Measurements from ENCODE around the gene ARL3. TPM values are rescaled to one million over a fixed set of nuclear protein-coding genes. Genes with fewer than 3 reads are reported as not detected.
"Not testable (repeated sequence)": the region's sequence is repeated elsewhere in the genome, so short reads cannot be mapped to it uniquely, and the experiment has no call there.

Gene ARL3, protein sequence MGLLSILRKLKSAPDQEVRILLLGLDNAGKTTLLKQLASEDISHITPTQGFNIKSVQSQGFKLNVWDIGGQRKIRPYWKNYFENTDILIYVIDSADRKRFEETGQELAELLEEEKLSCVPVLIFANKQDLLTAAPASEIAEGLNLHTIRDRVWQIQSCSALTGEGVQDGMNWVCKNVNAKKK
- 1 to 10 TPM; 4.7 to 5.2 TPM for total RNA-seq

DNA sequence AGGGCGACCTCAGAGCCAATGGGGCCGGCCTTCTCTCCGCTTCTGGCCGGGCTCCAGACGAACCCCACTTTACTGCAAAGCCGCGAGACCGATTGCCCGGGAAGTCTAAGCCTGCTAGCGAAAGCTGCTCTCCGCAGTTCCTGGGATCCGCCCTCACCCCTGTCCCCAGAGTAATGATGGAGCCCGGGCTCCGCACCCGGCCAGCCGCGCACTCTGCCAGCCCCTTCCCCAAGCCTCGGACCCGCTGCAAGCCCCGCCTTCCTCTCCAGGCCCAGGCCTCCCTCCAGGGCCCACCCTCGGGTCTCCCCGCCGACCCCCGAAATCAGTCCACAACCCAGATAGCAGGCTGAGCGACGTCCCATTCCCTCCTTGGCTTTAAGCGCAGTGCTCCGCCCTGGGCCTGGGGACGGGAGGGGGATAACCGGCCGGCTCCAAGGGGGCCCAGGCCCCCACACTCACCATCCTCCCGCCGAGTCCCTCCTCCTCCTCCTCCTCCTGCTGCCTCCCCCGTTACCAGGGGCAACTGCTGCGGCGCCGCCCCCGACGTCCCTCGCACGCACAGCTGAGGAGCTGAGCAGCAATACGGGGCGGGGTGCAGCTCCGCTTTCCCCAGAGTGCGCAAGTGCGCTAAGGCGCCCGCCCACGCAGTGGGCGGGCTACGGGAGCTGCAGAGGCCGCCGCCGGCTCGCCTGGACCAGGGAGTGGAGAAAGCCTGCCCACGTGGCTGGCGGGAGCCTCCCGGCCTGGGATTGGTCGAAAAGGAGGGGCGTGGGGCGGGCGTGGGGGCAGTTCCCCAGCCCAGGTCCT lies at the start of gene ARL3:
ARL3 (minus strand) TSS at position 584 of the 807 bp plus-strand sequence; CDS start at position 462, 122 bp downstream.
- Mint-ChIP-seq H3K9me3 (ENCODE audit: insufficient read depth) (no peaks in the 10 kb centered on the region), H3K27me3 (ENCODE audit: low read depth) (no peaks in the 10 kb centered on the region), H3K27ac (peak within 1 kb of the TSS; percentile 92), H3K4me3 (peak within 1 kb of the TSS; percentile 91), H3K4me1 (ENCODE audit: low read depth) (peaks cover 55% of the 10 kb centered on the region), H3K36me3 (ENCODE audit: low read depth) (peaks cover 16% of the 10 kb centered on the region)
- ChIA-PET CTCF (interaction anchor here (0.6 to 6.4 kb wide), 27 partner anchors 9 to 340 kb away, joined by 3 to 61 read pairs (median 5); partner anchors contain the start of genes ACTR1A, CNNM2, TRIM8 and WBP1L), POLR2A (interaction anchor here (0.7 to 3.1 kb wide), 11 partner anchors 19 to 204 kb away, joined by 3 to 27 read pairs (median 5); partner anchors contain the start of genes CNNM2, TRIM8 and WBP1L)
- DNase-seq = peak; percentile 98
- peak; percentile 94 for ATAC-seq

DNA sequence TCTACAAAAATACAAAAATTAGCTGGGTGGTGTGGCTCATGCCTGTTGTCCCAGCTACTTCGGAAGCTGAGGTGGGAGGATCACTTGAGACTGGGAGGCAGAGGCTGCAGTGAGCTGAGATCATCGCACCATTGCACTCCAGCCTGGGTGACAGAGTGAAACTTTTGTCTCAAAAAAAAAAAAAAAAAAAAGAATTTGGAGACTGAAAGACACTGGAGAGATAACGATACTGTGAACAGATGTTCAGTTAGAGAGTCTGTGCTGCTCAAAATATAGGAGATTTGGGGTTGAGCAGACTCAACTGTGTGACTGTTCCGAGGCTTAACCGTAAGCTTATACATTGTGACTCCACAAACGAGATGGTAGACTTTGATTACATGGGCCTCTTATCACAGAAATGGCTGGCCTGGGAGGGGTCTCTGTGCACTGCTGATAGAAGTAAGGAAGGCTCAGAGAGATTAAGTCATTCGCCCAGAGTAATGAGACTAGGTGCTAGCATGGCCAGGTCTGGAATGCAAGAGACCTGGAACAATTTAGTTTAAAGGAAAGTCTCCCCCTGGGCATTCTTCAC lies 48.9 kb upstream of the ARL3 start:
- Mint-ChIP-seq H3K36me3 (ENCODE audit: low read depth) (peaks cover 37% of the 10 kb centered on the region), H3K27me3 (ENCODE audit: low read depth) (no peaks in the 10 kb centered on the region), H3K9me3 (ENCODE audit: insufficient read depth) (no peaks in the 10 kb centered on the region), H3K4me1 (ENCODE audit: low read depth) (peaks cover 26% of the 10 kb centered on the region), H3K27ac (no peak overlapping the region), H3K4me3 (no peak overlapping the region)
- CTCF ChIA-PET = interaction anchor here (1.0 to 1.4 kb wide), 2 partner anchors 9 to 138 kb away, joined by 4 to 5 read pairs; no protein-coding TSS in a partner anchor
- no peak for DNase-seq
- no peak for ATAC-seq
- POLR2A ChIA-PET = no interaction called here

GRCh38 chr10:102762401-102763015 lies 48.3 kb upstream of the ARL3 start:
- H3K36me3 Mint-ChIP-seq (ENCODE audit: low read depth) = peaks cover 37% of the 10 kb centered on the region
- H3K4me1 Mint-ChIP-seq (ENCODE audit: low read depth) = peaks cover 23% of the 10 kb centered on the region
- CTCF ChIA-PET = no interaction called here
- POLR2A ChIA-PET = no interaction called here
- ATAC-seq (no peak), DNase-seq (no peak)
- H3K27ac Mint-ChIP-seq = no peak overlapping the region
- H3K4me3 Mint-ChIP-seq = no peak overlapping the region
- H3K9me3 Mint-ChIP-seq (ENCODE audit: insufficient read depth) = no peaks in the 10 kb centered on the region
- no peaks in the 10 kb centered on the region for H3K27me3 Mint-ChIP-seq (ENCODE audit: low read depth)

DNA sequence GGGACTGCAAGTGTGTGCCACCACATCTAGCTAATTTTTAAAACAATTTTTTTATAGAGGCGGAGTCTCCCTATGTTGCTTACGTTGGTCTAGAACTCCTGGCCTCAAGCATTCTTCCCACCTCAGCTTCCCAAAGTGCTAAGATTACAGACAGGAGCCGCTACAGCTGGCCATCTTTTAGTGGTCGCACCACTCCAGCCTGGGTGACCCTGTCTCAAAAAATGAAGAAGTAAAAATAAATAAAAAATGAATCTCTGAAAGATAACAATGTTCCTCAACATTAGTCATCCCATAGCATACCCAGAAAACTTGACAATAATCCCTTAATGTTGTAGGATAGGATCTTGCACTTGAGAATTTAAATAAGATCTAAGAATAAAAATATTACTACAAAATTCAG lies 47.8 kb upstream of the ARL3 start:
- ATAC-seq (no peak), DNase-seq (no peak)
- ChIA-PET POLR2A (interaction anchor here (0.6 kb wide), 1 partner anchor 16 kb away, joined by 3 read pairs; no protein-coding TSS in a partner anchor), CTCF (no interaction called here)
- peaks cover 39% of the 10 kb centered on the region for H3K36me3 Mint-ChIP-seq (ENCODE audit: low read depth)
- no peaks in the 10 kb centered on the region for H3K27me3 Mint-ChIP-seq (ENCODE audit: low read depth)
- peaks cover 23% of the 10 kb centered on the region for H3K4me1 Mint-ChIP-seq (ENCODE audit: low read depth)
- H3K4me3 Mint-ChIP-seq = no peak overlapping the region
- no peak overlapping the region for H3K27ac Mint-ChIP-seq
- H3K9me3 Mint-ChIP-seq (ENCODE audit: insufficient read depth) = no peaks in the 10 kb centered on the region

- Mint-ChIP-seq H3K36me3 (ENCODE audit: low read depth) (peaks cover 32% of the 10 kb centered on the region), H3K4me3 (no peak overlapping the region), H3K27me3 (ENCODE audit: low read depth) (no peaks in the 10 kb centered on the region), H3K4me1 (ENCODE audit: low read depth) (peaks cover 23% of the 10 kb centered on the region), H3K27ac (no peak overlapping the region), H3K9me3 (ENCODE audit: insufficient read depth) (no peaks in the 10 kb centered on the region)
- ChIA-PET CTCF (no interaction called here), POLR2A (interaction anchor here (1.1 kb wide), 1 partner anchor 16 kb away, joined by 3 read pairs; the partner anchor contains the start of gene WBP1L)
- DNase-seq (no peak), ATAC-seq (no peak)
Observed at GRCh38 chr10:102759497-102760210, 45.5 kb upstream of the ARL3 start.

- Mint-ChIP-seq H3K36me3 (ENCODE audit: low read depth) (peaks cover 26% of the 10 kb centered on the region), H3K4me1 (ENCODE audit: low read depth) (peaks cover 23% of the 10 kb centered on the region)
- H3K27ac Mint-ChIP-seq; ATAC-seq; CTCF ChIA-PET; H3K9me3 Mint-ChIP-seq (ENCODE audit: insufficient read depth); DNase-seq; POLR2A ChIA-PET; H3K27me3 Mint-ChIP-seq (ENCODE audit: low read depth); H3K4me3 Mint-ChIP-seq: not testable (repeated sequence)
Observed at GRCh38 chr10:102758933-102759262, 44.7 kb upstream of the ARL3 start.

- H3K27me3 Mint-ChIP-seq (ENCODE audit: low read depth) = no peaks in the 10 kb centered on the region
- ATAC-seq (no peak), DNase-seq (no peak)
- ChIA-PET CTCF (no interaction called here), POLR2A (no interaction called here)
- H3K4me1 Mint-ChIP-seq (ENCODE audit: low read depth) = peaks cover 27% of the 10 kb centered on the region
- no peaks in the 10 kb centered on the region for H3K9me3 Mint-ChIP-seq (ENCODE audit: insufficient read depth)
- no peak overlapping the region for H3K4me3 Mint-ChIP-seq
- peaks cover 25% of the 10 kb centered on the region for H3K36me3 Mint-ChIP-seq (ENCODE audit: low read depth)
- no peak overlapping the region for H3K27ac Mint-ChIP-seq
Observed at GRCh38 chr10:102758240-102758932, 44.2 kb upstream of the ARL3 start.

DNA sequence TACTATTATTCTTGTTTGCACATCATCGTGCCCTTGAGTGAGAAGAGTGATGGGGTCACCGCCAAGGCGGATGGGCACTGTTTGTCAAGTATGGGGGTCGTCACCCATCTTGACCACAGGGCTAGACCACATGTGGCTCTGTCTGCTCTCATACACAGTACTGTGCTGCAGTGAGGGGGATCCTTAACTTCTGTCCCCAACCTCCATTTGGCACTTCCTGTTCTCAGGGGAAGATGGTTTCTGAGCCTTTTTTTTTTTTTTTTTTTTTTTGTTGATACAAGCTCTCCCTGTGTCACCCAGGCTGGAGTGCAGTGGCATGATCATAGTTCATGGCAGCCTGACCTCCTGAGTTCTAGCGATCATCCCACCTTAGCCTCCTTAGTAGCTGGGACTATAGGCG lies 43.1 kb upstream of the ARL3 start:
- ChIA-PET CTCF (no interaction called here), POLR2A (no interaction called here)
- no peak overlapping the region for H3K4me3 Mint-ChIP-seq
- H3K36me3 Mint-ChIP-seq (ENCODE audit: low read depth) = peaks cover 18% of the 10 kb centered on the region
- no peaks in the 10 kb centered on the region for H3K9me3 Mint-ChIP-seq (ENCODE audit: insufficient read depth)
- DNase-seq (no peak), ATAC-seq (peak; percentile 36)
- no peak overlapping the region for H3K27ac Mint-ChIP-seq
- H3K4me1 Mint-ChIP-seq (ENCODE audit: low read depth) = peaks cover 36% of the 10 kb centered on the region
- no peaks in the 10 kb centered on the region for H3K27me3 Mint-ChIP-seq (ENCODE audit: low read depth)

GRCh38 chr10:102753718-102754117 lies 39.5 kb upstream of the ARL3 start:
- ChIA-PET CTCF (interaction anchor here (0.7 to 2.8 kb wide), 16 partner anchors 10 to 255 kb away, joined by 3 to 23 read pairs (median 4); partner anchors contain the start of gene WBP1L), POLR2A (no interaction called here)
- H3K27ac Mint-ChIP-seq = no peak overlapping the region
- H3K9me3 Mint-ChIP-seq (ENCODE audit: insufficient read depth) = no peaks in the 10 kb centered on the region
- ATAC-seq (no peak), DNase-seq (no peak)
- H3K27me3 Mint-ChIP-seq (ENCODE audit: low read depth) = no peaks in the 10 kb centered on the region
- peaks cover 42% of the 10 kb centered on the region for H3K4me1 Mint-ChIP-seq (ENCODE audit: low read depth)
- peaks cover 15% of the 10 kb centered on the region for H3K36me3 Mint-ChIP-seq (ENCODE audit: low read depth)
- H3K4me3 Mint-ChIP-seq = no peak overlapping the region

DNA sequence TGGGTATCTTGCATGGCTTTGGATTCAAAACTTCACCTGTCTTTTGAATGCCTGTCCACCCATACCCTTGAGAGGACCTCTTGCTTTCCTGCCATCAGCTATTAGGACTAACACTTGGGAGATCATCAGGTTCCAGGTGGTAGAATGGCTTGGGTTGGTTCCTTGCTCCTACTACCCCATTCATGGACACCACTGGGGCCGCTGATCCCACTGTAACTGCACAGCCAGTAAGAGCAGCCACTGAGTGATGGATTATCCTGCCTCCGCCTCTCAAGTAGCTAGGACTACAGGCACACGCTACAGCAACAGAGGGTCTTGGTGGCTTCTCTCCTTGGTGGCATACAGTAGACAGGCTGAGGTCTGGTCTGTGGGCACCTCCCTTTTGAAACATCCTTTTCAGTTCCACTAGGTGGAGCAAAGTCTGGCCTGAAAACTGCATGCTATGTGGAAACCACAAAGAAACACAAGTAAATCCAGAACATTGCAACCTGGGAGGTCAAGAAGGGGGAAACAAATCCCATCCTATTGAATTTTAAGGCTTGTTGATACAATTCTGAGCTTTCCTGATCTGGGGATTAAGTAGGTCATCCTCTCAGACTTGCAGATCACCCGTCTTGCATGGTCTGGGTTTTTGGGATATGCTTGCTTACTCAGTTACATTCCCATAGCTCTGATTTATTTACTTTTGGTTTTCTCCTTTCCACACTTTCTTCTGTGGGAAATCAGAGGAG lies 38.9 kb upstream of the ARL3 start:
- H3K27ac Mint-ChIP-seq = no peak overlapping the region
- ATAC-seq (peak; percentile 84), DNase-seq (peak; percentile 53)
- ChIA-PET POLR2A (no interaction called here), CTCF (interaction anchor here (0.7 to 2.8 kb wide), 17 partner anchors 9 to 256 kb away, joined by 3 to 23 read pairs (median 4); partner anchors contain the start of gene WBP1L)
- peaks cover 41% of the 10 kb centered on the region for H3K4me1 Mint-ChIP-seq (ENCODE audit: low read depth)
- H3K4me3 Mint-ChIP-seq = no peak overlapping the region
- H3K27me3 Mint-ChIP-seq (ENCODE audit: low read depth) = no peaks in the 10 kb centered on the region
- H3K9me3 Mint-ChIP-seq (ENCODE audit: insufficient read depth) = no peaks in the 10 kb centered on the region
- H3K36me3 Mint-ChIP-seq (ENCODE audit: low read depth) = peaks cover 17% of the 10 kb centered on the region

Data from activated CD8-positive, alpha-beta T cell treated with anti-CD3 and anti-CD28 coated beads, Interleukin-2, amount 10 ng/mL, durations not matched to agents 7 days and 5 days (primary cell).